ENCODE measurements around the gene NME5.

The NME5 gene

GRCh38 chr5:138067945-138068344 is 71.3 kb downstream of the NME5 start:
- TF ChIP-seq CTCF (conservative IDR thresholded peaks at IDR 0.05; ENCODE audit: low read depth, low read length) = no peak
- no peak for DNase-seq (ENCODE audit: low read depth)
- H3K4me3 ChIP-seq (ENCODE audit: low read length) = no peak overlapping the region

Measured in retinal pigment epithelial cell (primary cell).